ENCODE results near the gene NT5C2. TPM values are rescaled to one million over a fixed set of nuclear protein-coding genes. Genes with fewer than 3 reads are reported as not detected.
"Not testable (repeated sequence)": the region's sequence is repeated elsewhere in the genome, so short reads cannot be mapped to it uniquely, and the experiment has no call there.

The NT5C2 gene
- total RNA-seq, 4 donors from 2014 or later = 33.5 to 53.2 (median 35.3) TPM

DNA sequence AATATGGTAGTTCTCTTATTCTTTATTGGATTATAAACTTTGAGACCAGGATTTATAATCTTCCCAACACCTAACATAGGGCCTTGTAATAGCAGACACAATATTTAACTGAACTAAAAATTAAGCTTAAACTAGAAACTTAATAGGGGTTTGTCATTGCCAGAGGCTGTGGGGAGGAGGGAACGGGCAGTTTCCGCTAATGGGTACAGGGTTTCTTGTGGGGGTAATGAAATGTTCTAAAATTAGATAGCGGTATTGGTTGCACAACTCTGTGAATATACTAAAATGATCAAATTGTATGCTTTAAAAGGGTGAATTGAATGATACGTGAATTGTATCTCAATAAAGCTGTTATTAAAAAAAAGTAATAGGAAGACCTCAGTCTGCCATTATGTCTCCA lies 45.4 kb downstream of the NT5C2 start:
- no peak for TF ChIP-seq POLR2A (IDR thresholded peaks at IDR 0.05)
- TF ChIP-seq, protein P1, sequence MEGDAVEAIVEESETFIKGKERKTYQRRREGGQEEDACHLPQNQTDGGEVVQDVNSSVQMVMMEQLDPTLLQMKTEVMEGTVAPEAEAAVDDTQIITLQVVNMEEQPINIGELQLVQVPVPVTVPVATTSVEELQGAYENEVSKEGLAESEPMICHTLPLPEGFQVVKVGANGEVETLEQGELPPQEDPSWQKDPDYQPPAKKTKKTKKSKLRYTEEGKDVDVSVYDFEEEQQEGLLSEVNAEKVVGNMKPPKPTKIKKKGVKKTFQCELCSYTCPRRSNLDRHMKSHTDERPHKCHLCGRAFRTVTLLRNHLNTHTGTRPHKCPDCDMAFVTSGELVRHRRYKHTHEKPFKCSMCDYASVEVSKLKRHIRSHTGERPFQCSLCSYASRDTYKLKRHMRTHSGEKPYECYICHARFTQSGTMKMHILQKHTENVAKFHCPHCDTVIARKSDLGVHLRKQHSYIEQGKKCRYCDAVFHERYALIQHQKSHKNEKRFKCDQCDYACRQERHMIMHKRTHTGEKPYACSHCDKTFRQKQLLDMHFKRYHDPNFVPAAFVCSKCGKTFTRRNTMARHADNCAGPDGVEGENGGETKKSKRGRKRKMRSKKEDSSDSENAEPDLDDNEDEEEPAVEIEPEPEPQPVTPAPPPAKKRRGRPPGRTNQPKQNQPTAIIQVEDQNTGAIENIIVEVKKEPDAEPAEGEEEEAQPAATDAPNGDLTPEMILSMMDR (IDR thresholded peaks at IDR 0.05 in 4 of 5, conservative IDR thresholded peaks at IDR 0.05 in 1 of 5) = no peak
- no peak overlapping the region for H3K4me3 ChIP-seq
- intact Hi-C loops (cut with DNase I; ENCODE audit: low total_unique reads) = loop anchor here (2.0 to 5.0 kb wide), 2 partner anchors 35 to 45 kb away; partner anchors contain the start of gene NT5C2
- peak overlapping the region; percentile 74 to 93 (median 88) for H3K27ac ChIP-seq
- ATAC-seq = peak; percentile 62 to 64
- no peaks in the 10 kb centered on the region for H3K36me3 ChIP-seq
- peaks cover 50 to 84% of the 10 kb centered on the region in 2 donors for H3K4me1 ChIP-seq
- in situ Hi-C loops (cut with MboI; ENCODE audit: low sequenced_read_pairs in 4 of 4) = no loop called here
- peak in 1 of 2 donors; percentile 42 for DNase-seq
- no peaks in the 10 kb centered on the region for H3K9me3 ChIP-seq
- H3K27me3 ChIP-seq = no peaks in the 10 kb centered on the region

- intact Hi-C loops (cut with DNase I; ENCODE audit: low total_unique reads) (loop anchor here (1.0 to 5.0 kb wide), 3 partner anchors 34 to 82 kb away; partner anchors contain the start of gene NT5C2), in situ Hi-C loops (cut with MboI; ENCODE audit: low sequenced_read_pairs in 4 of 4) (no loop called here)
- peak; percentile 76 to 78 for ATAC-seq
- Histone ChIP-seq H3K36me3 (peaks cover 0 to 8% of the 10 kb centered on the region in 2 donors), H3K27ac (peak overlapping the region; percentile 74 to 93 (median 88)), H3K27me3 (no peaks in the 10 kb centered on the region), H3K9me3 (no peaks in the 10 kb centered on the region), H3K4me1 (peaks cover 47 to 85% of the 10 kb centered on the region in 2 donors), H3K4me3 (peak overlapping the region; percentile 35 to 48 (median 44))
- peak; percentile 8 to 69 for TF ChIP-seq POLR2A (IDR thresholded peaks at IDR 0.05)
- TF ChIP-seq, protein P1 (IDR thresholded peaks at IDR 0.05 in 4 of 5, conservative IDR thresholded peaks at IDR 0.05 in 1 of 5) = no peak
- DNase-seq = peak; percentile 84 to 86
Measured at GRCh38 chr10:103145860-103146466, 47.1 kb downstream of the NT5C2 start.

DNA sequence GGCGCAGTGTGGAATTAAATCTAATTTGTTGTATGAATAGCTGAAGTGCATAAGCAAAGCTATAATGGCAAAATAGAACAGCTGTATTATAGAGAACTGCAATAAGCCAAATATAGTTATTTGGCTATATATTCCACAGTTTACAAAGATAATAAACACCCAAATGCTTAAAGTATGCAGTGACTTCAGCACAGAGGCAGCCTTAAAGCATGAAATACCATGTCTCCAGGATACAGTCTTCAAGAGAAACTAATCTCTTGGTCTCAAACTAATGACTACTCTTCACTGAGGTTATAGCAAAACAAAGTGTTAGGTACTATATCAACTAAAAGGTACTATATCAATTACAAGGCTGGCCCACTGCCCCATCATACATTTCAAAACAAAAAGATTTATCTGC lies 48.0 kb downstream of the NT5C2 start:
- in situ Hi-C loops (cut with MboI; ENCODE audit: low sequenced_read_pairs in 4 of 4) = no loop called here
- DNase-seq (no peak), ATAC-seq (peak in 1 of 2 donors; percentile 32)
- intact Hi-C loops (cut with DNase I; ENCODE audit: low total_unique reads) = loop anchor here (5.0 kb wide), 1 partner anchor 33 kb away; no protein-coding TSS in a partner anchor
- H3K36me3 ChIP-seq = peaks cover 0 to 8% of the 10 kb centered on the region in 2 donors
- peak overlapping the region; percentile 35 to 48 (median 44) for H3K4me3 ChIP-seq
- TF ChIP-seq, protein P1 (IDR thresholded peaks at IDR 0.05 in 4 of 5, conservative IDR thresholded peaks at IDR 0.05 in 1 of 5) = no peak
- no peak for TF ChIP-seq POLR2A (IDR thresholded peaks at IDR 0.05)
- no peaks in the 10 kb centered on the region for H3K27me3 ChIP-seq
- H3K27ac ChIP-seq = peak overlapping the region; percentile 74 to 93 (median 88)
- peaks cover 42 to 85% of the 10 kb centered on the region in 2 donors for H3K4me1 ChIP-seq
- no peaks in the 10 kb centered on the region for H3K9me3 ChIP-seq

DNA sequence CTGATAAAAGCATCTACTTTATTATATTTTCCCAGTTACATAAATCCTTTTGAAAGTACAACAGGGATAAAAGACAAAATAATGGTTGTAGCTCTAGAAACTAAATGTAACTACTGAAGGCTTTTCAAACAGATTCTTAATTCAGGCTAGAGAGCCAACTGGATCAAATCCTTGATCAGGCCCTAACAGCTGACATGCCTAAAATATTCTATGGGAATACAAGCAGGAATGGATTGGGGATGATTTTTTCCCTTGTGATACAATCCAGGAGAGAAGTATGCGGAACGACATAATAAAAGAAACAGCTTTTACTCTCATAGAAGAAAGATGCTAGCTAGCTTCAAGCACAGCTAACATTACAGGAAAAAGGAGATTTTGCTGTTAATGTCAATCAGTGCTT lies 49.0 kb downstream of the NT5C2 start:
- H3K27me3 ChIP-seq = no peaks in the 10 kb centered on the region
- H3K9me3 ChIP-seq = no peaks in the 10 kb centered on the region
- H3K36me3 ChIP-seq = peaks cover 0 to 8% of the 10 kb centered on the region in 2 donors
- no peak for ATAC-seq
- DNase-seq = no peak
- H3K27ac ChIP-seq = peak overlapping the region; percentile 74 to 93 (median 88)
- H3K4me1 ChIP-seq = peaks cover 40 to 77% of the 10 kb centered on the region in 2 donors
- intact Hi-C loops (cut with DNase I; ENCODE audit: low total_unique reads) = no loop called here
- peak overlapping the region; percentile 35 to 48 (median 44) for H3K4me3 ChIP-seq
- in situ Hi-C loops (cut with MboI; ENCODE audit: low sequenced_read_pairs in 4 of 4) = no loop called here
- TF ChIP-seq, protein P1 (IDR thresholded peaks at IDR 0.05 in 4 of 5, conservative IDR thresholded peaks at IDR 0.05 in 1 of 5) = no peak
- no peak for TF ChIP-seq POLR2A (IDR thresholded peaks at IDR 0.05)

GRCh38 chr10:103143641-103144040 lies 49.4 kb downstream of the NT5C2 start:
- ATAC-seq; H3K9me3 ChIP-seq; DNase-seq; in situ Hi-C loops (cut with MboI; ENCODE audit: low sequenced_read_pairs in 4 of 4); intact Hi-C loops (cut with DNase I; ENCODE audit: low total_unique reads); H3K27me3 ChIP-seq: not testable (repeated sequence)
- Histone ChIP-seq H3K36me3 (peaks cover 0 to 11% of the 10 kb centered on the region in 2 donors), H3K27ac (peak overlapping the region; percentile 74 to 93 (median 88)), H3K4me3 (peak overlapping the region; percentile 35 to 48 (median 44)), H3K4me1 (peaks cover 40 to 75% of the 10 kb centered on the region in 2 donors)
